DMS53 treated with DMSO at 0.1 percent for 48 hours (cell line): ENCODE data around the gene GDPGP1.
A peak's percentile ranks its signal among the peaks of the same experiment; 100 is the strongest.
"Not testable (repeated sequence)": the region's sequence is repeated elsewhere in the genome, so short reads cannot be mapped to it uniquely, and the experiment has no call there.

Source experiments
- DNase-seq: peaks from one replicate; lab custom pipeline; 2025; ENCODE audit not compliant: unreplicated experiment; lab: John Stamatoyannopoulos, UW

Gene GDPGP1

DNA sequence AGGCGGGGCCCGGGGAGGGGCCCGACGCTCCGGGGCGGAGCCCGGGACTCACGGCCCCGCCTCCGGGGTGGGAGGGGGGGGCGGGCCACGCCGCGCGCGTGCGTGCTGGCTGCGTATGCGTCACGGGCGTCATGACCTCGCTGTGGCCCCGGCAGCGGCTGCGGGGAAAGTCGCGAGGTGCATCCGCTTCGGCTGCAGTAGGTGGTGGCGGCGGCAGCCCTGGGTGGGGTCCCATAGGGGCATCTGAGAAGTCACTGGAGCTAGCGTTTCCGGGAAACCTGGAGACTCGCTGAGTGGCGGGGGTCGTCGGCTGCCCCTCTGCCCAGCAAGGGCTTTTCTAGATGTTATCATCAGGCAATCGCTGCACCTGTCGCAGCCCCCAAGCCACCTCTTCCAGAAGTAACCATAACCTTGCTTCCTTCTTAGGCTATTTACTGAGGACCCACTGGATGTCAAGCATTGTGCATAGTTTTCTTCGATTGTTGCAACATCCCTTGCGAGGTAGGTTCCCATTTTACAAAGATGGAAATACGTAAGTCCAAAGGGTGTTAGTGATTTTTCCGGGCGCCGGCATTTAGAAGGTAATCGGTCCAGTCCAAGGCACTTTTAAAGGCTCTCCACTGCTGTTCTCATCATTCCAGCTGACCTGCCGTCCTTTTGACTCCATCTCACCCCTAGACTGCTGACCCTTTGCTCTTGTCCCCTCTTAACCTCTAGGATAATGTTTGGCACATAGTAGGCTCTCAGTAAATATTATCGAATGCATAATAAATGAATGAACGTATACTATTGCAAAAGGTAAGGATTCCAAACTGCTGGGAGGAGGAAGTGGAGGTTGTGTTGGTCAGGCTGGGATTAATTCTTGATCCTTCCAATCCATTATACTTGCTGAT is at the start of gene GDPGP1:
Gene GDPGP1 (plus strand): TSS at position 114 of the 893 bp plus-strand sequence. CDS start 6,700 bp downstream, outside the sequence.
- peak; percentile 71 for DNase-seq

GRCh38 chr15:90184786-90185704 is 49.0 kb upstream of the GDPGP1 start:
- DNase-seq = peak; percentile 39

- DNase-seq = no peak
These were observed 46.6 kb upstream of the GDPGP1 start for GRCh38 chr15:90187257-90187868.

- not testable (repeated sequence) for DNase-seq
These were observed 45.9 kb upstream of the GDPGP1 start for GRCh38 chr15:90188065-90188464.

DNA sequence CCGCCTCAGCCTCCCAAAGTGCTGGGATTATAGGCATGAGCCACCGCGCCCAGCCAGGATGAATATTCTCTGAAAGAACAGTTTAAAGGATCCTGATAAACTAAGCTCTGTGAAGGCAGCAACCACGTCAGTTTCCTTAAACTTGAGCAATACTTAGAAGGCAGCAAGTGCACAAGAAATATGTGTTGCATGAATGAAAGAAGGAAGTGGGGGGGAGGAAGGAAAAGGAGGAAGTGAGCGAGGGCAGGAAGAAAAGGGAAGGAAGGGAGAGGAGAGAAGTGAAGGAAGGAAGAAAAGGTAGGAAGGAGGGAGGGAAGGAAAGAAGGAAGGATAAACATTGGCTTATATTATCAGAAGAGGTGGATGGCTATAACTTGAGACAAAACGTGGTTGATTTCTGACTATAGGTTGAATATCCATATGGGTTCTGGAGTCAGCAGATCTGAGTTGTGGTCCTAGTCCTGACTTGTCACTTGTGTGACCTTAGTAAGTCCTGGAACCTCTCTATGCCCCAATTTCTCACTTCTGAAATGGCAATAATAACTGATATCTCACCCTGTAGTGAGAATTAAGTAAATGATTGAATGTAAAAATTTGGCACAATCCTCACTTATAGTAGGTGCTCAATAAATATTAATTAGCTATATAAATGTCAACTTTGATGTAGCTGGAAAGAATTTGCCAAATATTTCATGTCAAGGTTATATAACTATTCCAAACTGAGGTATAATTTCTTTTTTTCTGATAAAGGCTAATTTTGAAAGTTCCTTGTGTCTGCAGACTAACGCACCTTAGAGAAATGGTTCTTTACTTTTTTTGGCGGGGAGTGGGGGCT is 44.9 kb upstream of the GDPGP1 start:
- no peak for DNase-seq

- no peak for DNase-seq
These were observed 44.1 kb upstream of the GDPGP1 start for GRCh38 chr15:90189781-90190467.

DNA sequence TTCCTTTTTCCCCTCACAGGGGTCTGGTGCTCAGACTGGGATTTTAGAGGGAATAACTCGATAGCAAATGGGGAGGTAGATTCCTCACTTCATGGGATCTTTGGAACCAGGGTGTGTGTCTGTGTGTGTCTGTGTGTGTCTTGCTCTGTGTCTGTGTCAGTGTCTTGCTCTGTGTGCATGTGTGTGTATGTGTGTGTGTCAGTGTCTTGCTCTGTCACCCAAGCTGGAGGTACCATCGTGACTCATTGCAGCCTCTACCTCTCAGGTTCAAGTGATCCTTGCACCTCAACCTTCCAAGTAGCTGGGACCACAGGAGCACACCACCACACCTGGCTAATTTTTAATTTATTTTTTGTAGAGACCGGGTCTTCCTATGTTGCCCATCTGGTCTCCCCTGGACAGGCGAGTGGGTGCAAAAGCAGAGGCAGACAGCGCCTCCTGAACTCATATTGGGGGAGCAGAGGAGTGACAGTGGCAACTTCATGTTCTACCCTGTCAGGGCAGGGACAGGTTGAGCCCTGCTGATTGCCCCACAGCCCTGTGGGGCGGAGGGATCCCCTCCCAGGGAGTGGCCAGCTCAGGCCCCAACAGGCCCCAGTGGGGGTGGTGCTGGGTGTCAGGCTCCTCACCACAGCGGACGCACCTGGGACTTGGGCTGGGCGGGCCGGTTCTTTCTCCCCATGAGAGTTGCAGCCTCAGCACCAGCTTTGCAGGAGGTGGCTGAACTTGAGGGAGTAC is 43.2 kb upstream of the GDPGP1 start:
- DNase-seq = no peak

GRCh38 chr15:90191344-90191687 is 42.7 kb upstream of the GDPGP1 start:
- DNase-seq = peak; percentile 4

DNA sequence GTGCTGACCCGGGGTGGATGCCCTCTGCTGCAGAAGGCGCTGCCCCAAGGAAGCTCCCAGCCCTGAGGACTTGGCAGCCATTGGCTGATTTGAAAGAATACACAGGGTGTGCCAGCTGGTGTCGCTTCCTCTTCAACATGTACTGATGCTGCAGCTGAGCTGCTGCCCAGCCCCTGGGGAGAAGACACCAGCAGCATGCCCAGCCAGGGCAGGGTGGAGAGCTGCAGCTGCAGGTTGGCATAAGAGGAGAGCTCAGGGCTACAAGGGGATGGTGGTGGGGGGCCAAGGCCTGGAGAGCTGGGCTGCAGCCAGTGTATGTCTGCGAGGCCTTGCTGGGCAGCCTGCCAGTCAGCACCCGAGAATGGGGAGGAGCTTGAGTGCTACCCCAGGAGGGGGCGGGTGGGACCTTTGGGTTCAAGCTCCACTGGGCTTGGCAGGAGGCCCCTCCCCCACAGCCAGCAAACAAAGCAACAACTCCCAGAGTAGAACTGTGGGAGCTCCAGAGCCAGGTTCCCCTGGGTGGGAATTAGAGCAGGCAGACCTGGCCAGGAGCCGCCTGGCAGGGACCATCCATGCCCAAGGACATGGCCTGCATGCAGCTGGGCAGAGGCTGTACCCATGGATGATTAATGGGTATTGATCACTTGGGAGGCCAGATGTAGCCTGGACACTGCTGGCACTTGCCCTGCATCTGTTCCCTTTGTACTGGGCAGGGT is 42.1 kb upstream of the GDPGP1 start:
- DNase-seq = peak; percentile 26

- no peak for DNase-seq
These were observed 40.8 kb upstream of the GDPGP1 start for GRCh38 chr15:90192961-90193786.

- DNase-seq = no peak
These were observed 39.4 kb upstream of the GDPGP1 start for GRCh38 chr15:90194655-90195054.

DNA sequence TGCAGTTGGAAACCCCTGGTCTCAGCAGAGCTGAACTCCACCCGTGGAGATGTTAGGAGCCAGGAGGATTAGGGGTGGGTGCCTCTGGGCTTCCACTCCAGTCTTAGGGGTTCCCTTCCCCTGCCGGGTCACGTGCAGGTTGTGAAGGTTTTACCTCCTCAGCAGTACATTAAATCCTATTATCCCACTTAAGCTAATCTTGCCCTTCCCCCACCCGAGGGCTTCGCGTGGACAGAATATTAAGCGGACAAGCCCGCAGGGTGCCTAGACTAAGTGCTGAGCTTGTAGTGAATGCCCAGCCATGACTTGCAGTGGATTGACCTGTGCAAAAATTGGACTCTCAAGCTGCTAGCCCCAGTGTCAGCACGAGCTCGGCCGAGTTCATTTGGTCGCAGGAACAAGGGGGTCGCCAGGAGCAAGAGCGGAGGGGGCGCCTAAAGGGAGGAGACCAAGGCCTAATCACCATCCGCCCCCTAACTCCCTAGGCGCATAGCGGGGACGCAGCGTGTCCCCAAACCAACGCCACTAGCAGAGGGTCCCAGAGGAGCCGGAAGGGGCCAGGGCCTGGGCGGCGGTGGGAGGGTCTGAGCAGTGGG is 33.4 kb upstream of the GDPGP1 start:
- no peak for DNase-seq

DNA sequence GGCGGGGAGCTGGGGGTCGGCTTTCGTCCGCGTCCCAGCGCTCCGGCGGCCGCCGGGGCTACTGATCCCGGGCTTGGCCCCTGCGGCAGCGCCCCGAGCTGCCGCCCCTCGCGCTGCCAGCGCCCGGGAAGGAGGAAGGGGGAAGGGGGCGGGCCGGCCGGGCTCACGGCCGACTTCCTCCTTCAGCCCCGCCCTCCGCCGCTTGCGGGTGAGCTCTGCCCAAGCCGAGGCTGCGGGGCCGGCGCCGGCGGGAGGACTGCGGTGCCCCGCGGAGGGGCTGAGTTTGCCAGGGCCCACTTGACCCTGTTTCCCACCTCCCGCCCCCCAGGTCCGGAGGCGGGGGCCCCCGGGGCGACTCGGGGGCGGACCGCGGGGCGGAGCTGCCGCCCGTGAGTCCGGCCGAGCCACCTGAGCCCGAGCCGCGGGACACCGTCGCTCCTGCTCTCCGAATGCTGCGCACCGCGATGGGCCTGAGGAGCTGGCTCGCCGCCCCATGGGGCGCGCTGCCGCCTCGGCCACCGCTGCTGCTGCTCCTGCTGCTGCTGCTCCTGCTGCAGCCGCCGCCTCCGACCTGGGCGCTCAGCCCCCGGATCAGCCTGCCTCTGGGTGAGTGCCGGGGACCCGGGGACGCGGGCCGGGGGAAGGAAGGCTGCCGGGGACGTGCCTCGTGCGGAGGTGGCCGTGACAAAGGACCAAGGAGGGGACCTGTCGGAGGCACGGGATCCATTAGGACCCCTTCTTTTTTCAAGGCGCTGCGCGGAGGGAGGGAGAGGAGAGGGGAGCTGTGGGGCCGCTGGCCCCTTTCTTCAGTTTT is 32.7 kb upstream of the GDPGP1 start, which contains the start of gene SEMA4B:
Gene SEMA4B (plus strand): TSS at position 201 of the 814 bp plus-strand sequence. CDS start 249 bp downstream, at position 450.
- peak; percentile 42 for DNase-seq

DNA sequence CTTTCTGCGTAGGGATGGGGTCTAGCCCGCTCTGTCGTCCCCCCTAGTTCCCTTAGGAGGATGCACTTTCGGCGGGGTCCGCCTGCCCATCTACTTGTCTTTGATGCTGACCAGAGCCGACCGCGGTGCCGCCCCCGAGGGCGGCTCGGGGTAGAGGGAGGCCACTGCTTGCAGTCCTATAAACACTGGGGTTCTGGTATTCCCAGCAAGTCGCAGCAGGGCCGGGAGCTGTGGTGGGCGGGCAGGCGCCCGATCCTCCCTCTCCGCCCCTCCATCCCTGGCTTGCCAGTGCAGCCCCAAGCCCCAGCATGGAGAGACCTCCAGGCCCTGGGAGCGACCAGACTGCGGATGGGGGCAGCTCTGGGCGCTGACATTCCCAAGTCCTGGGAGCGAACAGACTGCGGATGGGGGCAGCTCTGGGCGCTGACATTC is 32.0 kb upstream of the GDPGP1 start:
- no peak for DNase-seq

- no peak for DNase-seq
These were observed 31.1 kb upstream of the GDPGP1 start for GRCh38 chr15:90202929-90203328.

DNA sequence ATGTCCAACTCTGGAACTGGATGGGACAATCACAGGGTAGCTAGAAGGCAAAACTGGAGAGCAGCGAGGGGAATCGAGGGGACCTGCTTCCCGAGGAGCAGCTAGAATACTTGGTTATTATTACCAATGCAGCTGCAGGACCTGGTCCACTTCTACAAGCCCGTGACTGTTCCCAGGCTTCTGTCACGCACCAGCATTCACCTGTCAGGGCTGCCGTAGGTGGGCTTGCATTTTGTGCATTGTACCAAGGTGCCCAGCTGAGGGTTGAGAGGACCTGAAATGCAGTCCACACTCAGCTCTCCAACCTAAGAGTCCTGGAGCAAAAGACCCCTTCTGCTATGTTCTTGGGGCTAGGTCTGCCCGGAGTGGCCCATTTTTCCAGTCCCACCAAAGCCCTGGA is 30.5 kb upstream of the GDPGP1 start:
- DNase-seq = no peak
